CD1c-positive myeloid dendritic cell (primary cell): ENCODE results near the gene SEC14L3.
"Not testable (repeated sequence)": the region's sequence is repeated elsewhere in the genome, so short reads cannot be mapped to it uniquely, and the experiment has no call there.

ENCODE experiments used
- DNase-seq: peaks from one replicate; pipeline ENCODE4 v3.0.0-alpha.2; 2016; ENCODE audit errors: extremely low spot score

The SEC14L3 gene

DNA sequence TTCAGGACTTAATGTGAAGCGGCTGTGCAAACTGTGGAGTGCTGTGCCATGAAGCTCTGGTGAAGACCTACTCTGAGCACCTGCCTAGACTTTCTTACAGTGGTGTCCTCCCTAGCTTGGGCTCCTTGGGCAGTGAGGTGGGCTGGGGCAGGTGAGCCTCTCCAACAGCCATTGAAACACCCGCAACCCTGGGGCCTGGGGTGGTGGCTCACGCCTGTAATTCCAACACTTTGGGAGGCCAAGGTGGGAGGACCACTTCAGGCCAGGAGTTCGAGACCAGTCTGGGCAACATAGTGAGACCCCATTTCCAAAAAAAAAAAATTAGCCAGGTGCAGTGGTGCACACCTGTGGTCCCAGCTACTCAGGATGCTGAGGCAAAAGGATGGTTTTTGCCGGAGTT is 14.3 kb upstream of the SEC14L3 start:
- DNase-seq: no peak

DNA sequence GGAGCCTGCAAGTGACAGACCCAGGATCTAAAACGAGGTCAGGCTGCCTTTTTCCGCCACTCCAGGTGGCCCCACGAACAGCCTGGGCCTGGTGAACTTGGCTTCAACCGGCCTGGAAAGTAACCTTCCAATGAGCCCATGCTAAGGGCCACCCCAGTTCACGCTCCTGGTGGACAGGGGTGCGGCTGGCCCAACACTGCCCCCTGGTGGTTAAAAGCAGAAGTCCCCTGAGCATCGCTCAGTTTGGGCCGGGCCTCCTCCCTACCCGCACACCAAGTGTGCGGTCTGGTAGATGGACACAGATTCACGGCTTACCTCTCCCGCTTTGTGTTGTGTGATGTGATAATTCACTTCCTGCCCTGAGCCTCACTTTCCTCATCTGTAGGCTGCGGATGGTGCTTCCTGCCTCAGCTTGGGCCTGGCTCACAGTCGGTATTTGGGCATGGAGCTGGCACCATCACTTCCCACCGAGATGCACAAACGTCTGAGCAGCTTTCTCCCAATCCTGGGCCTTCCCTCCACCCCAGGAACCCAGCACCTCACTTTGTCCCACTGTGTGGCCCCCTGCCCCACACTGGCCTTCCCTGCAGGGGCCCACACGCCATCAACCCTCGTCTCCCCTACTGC is 13.7 kb upstream of the SEC14L3 start:
- DNase-seq: peak; percentile 77

DNA sequence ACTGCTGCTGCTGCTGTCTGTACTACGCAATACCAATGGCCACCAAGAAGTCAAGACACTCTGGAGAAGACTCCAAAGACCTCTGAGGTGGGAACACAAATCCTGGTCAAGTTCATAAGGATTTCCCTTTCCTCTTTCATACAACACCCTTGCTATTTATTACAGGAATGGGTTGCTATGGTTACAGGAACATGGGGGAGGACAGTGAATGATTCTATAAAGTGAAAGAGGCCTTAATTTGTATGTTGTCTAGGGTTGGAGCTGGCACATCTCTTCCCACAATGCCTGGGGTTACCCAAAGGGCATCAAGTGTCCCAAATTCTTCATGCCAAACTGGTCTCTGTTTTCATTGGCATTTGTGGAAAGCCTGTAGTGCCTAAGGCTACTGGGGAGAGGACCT is 11.4 kb upstream of the SEC14L3 start:
- DNase-seq: peak; percentile 2

DNA sequence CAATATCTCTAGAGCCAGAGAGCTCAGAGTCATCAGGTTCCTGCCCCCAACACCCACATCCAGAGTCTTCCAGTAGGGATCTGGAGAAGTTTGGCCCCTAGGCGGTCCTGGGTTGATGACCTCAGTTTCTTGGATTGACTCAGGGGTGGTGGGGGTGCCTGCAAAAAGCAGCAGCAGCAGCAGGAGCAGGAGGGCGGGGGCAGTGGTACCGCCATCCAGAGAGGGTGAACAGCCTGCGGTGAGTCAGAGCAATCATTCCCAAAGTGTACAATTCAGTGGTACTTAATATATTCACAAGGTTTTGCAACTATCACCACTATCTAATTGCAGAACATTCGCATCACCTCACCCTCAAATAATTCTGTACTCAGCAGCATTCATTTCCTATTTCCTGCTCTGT is 9.9 kb upstream of the SEC14L3 start:
- DNase-seq: peak; percentile 2

DNA sequence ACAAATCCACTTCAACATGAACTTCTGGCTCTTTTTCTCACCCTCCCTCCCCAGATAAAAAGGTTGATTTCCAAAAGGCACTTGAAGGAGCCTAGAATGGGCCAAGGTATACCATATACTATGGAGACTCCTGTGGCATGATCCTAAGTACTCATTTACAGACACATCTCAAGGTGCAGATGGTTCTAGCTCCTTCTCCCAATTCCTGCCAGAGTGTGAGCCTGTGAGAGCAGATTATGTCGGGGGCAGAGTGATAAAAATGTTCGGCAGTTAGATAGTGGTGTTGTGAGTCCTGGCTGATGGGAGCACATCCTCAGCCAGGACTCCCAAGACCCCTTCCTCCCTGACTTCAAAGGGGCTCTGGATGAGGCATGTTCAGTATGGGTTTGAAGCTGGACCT is 8.2 kb upstream of the SEC14L3 start:
- no peak for DNase-seq

DNA sequence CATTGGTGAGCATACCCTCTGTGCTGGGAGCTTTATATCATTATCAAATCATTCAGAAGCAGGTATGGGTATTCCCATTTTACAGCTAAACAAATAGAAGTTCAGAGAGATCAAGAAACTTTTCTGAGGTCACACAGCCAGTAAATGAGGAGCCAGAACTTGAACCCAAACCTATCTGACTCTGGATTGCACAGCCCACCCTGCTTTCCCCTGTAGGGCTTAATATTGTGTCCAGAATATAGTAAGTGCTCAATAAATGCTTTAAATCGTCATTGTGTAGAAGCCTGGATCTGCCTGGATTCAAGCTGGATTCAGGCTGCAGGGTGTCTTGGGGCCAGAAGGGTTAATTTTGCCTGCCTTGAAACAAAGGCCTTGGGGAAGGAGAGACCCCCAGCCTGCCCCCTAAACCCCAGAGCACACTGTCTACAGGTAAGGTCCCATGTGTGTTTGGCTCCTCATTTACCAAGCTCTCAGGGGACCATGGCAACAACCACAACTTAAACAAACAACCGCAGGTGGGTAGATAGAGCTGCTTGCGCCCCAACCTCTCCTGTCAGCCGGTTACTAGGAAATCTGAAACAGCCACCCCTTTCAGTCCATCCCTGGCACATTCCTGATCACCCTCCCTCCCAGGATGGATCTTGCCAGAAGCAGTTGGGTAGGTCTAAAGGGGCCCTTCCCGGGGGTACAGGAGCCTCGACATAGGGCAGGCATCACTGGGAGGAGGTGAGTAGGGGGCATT is 3.0 kb upstream of the SEC14L3 start:
- DNase-seq: no peak

DNA sequence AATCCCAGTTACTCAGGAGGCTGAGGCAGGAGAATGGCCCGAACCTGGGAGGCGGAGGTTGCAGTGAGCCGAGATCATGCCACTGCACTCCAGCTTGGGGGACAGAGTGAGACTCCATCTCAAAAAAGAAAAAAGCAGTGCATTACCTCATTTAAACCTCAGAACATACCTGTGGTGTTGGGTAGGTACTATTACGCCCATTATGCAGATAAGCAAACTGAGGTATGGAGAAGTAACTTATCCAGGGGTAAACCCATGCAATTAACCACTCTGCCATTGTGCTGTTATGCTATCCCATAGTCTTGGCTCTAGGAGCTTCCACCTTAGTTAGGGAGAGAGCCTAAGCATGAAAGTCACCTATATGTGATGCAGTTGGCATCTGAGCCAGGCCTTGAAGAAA is 2.3 kb upstream of the SEC14L3 start:
- DNase-seq: no peak

DNA sequence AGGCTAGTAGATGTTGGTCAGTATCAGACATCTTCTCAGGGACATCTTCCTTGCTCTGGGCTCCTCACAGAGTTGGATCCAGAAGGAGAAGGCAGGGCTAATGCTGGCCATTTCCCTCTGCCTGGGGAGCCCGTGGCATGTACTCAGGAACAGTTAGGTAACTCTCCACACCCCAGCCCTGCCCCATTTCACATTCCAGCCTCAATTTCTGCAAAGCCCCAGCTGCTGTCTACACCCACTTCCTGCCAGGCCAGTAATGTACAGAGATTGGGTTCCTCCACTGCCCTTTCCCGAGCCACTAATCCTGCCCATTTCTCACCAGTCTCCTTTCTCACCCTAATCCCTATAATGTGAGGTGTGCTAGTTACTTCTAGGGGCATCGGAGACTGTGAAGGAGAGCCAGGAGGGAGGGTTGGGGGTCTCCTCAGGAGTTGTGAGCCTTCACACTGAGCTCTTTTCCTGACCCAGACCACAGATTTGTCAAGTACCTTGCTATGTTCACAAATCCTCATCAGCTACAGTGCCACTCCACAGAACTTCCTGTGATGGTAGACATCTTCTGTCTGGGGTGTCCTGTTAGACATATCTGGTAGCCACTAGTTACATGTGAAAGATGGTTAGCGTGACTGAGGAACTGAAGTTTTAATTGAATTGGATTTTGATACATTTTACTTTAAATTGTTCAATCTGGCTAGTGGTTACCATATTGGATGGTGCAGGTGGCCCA is 1.3 kb upstream of the SEC14L3 start:
- DNase-seq: no peak

DNA sequence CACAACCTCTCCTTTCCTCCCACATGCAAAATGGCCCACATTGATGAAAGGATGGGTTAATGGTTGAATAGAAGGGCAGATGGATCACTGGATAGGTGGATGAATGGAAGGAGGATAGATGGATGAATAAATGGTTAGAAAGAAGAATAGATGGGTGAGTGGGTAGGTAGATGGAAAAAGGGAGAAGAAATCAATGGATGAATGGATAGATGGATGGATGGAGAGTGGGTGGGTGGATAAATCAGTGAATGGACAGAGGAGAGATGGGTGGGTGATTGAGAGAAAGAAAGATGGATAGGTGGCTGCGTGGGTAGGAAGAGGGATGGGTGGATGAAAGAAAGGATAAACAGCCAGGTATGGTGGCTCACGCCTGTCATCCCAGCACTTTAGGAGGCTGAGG is 1.2 kb downstream of the SEC14L3 start:
- DNase-seq: no peak

DNA sequence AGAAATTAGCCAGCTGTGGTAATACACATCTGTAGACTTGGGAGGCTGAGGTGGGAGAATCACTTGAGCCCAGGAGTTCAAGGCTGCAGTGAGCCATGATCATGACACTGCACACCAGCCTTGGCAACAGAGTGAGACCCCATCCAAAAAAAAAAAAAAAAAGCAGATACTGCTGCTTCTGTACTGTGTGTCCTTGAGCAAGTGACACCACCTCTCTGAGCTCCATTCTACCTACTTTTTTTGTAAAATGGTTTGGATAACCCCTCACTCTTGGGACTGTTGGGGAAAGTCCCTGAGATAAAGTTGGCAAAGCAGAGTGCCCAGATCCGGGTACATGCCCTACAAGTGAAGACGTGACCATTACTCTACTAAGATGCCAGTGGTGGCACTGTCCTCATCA is 2.7 kb downstream of the SEC14L3 start:
- no peak for DNase-seq

DNA sequence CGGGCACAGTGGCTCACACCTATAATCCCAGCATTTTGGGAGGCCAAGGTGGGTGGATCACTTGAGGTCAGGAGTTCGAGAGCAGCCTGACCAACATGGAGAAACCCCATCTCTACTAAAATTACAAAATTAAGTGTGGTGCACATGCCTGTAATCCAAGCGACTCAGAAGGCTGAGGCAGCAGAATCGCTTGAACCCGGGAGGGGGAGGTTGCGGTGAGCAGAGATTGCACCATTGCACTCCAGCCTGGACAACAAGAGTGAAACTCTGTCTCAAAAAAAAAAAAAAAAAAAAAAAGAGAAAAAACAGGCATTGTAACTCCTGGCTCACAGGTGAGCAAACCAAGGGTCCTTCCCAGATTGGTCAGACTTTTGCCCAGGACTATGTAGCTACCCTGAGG is 11.3 kb downstream of the SEC14L3 start:
- DNase-seq: not testable (repeated sequence)

DNA sequence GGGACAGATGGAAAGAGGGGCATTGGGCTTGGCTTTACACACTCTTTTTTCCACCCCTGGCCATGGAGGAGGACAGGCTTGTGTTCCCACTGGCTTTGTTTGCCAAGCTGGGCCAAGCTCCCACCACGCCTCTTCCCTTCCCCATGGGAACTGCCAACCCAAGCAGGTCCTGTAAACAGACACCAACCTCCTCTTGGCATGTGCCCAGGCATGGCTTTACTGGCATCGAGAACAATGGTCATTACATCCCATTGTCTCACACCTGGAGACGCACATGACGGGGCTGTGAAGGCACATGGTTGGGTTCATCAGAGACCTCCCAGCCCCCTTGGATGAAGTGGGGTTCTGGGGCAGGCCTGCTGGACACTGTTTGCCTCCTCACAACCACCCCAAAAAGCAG is 11.7 kb downstream of the SEC14L3 start:
- DNase-seq: no peak

DNA sequence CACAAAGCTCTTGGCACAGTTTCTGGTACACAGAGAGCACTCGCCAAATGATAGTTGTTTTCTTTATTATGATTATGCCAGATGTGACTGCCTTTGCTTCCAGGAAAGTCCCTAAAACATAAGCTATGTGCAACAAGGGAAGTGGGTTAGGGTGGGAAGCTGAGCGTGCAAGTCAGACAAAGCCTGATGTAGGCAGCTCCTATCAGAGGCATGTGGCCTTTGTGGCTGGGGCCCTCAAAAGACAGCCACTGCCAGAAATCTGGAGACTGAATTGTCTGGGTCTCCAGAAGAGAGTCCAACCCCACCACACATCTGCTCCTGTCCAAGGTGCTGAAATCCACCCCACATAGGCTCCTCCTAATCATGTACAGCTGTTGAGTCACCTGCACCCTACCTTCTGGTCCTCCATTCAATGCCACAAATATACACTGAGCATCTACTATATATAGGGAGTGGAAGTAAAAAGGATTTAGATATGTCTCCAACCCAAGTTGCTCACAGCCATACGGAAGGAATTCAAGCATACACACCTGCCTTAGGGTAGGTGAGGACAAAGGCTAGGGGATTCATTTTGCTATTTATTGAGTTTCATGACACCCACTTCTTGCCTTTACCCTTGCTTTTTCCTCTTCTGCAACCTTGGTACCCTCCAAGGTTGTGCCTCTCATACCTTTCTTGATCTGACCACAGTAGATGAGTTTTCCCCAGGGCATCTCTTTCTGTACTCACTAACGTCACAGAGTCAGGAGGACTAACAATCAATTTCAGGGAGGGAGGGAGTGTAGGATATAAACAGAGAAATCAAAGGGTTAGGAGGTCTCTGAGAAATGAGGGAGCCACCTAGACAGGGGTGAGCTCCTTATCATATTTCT is 12.4 kb downstream of the SEC14L3 start:
- no peak for DNase-seq

DNA sequence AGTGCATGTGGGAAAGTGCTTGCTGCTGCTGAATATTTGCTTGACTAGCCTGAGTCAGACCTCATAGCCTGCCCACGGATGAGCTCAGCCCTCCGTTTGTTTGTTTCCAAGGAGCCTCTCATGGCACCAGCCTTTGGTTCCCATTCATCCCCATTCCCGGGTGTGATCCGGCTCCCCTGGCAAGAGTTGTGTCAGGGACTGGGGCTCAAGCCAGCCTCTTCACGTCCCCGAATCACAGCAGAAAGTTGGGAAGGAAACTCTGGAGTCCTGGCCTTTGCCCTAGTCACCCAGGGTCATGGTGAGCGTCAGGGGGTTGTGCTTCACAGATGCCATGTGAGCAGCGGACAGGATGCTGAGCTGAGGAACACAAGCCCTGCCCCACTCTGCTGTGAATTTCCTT is 13.8 kb downstream of the SEC14L3 start:
- DNase-seq: no peak

DNA sequence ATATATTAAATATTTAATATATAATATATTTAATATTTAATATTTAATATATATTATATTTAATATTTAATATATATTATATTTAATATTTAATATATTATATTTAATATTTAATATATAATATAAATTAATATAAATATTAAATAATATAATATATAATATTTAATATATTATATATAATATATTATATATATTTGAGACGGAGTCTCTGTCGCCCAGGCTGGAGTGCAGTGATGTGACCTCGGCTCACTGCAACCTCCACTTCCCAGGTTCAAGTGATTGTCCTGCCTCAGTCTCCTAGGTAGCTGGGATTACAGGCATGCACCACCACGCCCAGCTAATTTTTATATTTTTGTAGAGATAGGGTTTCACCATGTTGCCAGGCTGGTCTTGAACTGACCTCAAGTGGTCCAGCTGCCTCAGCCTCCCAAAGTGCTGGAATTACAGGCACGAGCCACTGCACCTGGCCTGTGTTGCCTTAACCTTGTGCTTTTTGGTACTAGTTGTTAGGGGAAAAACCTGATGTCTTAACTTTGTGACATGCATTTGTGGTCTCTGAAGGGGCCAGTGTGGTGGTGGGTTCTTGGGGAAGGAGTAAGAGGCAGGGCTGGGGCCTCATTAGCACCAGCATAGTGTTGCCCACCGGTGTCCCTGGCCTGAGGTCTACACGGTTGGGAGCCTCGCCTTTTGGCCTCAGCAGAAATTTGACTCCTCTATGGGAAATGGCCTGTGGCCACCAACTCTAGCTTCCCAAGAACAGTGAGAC is 16.6 kb downstream of the SEC14L3 start:
- DNase-seq: no peak

DNA sequence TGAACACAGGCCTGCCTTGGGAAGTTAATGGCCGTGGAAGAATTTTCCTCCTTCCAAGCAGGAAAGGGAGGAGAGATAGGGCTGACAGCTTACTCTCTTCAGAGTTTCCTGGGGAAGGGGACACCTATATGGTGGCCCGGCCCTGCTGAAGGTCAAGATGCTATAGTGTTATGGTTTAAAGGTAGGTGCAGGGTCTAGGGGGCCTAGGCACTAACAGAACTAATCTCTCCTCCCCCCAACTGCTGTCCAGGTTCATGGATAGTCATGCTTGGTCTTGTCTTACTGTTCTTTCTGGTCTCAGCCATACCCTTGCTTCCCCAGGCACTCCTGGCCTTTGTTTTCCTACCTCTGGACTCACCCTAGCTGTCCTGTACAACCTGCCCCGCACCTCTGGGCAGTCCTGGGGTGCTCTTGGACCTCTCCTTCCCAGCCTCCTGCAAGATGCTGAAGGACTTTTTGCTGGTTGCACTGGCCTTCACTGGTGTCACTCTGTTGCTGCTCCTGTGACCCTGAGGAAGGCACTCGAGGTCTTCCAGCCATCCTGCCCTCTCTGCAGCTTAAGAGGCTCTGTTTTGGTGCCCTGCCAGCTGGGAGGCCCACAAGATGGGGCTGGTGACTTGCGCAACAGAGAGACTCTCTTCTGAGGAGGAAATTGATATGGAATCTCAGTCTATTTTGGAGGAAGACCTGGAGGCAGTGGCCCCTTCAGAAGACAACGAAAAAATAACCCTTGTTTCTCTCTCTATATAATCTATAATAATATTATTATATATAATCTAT is 17.9 kb downstream of the SEC14L3 start:
- DNase-seq: no peak

DNA sequence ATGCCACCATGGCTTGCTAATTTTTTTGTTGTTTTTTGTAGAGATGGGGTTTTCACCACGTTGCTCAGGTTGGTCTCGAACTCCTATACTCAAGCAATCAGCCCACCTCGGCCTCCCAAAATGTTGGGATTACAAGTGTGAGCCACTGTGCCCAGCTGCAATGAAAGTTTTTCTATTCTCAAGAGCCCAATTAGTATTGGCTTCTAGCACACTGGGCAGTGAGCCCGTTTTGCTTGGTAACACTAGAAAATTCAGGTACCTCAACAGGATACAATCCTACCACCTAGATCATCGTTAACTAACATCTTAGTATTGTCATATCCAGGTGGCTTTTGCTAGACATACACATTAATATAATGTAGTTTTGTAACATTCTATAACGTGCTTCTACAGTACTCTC is 19.0 kb downstream of the SEC14L3 start:
- no peak for DNase-seq

DNA sequence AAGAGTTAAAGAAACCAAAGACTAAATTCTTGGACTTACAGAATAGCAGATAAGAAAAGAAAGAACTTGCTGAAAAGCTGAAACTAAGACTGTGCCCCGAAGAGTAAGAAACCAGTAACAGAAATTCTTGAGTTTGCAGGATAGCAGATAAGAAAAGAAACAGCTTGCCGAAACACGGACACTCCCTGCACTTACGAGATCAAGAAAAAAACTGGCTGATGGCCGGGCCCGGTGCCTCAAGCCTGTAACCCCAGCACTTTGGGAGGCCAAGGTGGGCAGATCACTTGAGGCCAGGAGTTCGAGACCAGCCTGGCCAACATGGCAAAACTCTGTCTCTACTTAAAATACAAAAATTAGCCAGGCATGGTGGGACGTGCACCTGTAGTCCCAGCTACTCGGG is 20.3 kb downstream of the SEC14L3 start:
- not testable (repeated sequence) for DNase-seq

DNA sequence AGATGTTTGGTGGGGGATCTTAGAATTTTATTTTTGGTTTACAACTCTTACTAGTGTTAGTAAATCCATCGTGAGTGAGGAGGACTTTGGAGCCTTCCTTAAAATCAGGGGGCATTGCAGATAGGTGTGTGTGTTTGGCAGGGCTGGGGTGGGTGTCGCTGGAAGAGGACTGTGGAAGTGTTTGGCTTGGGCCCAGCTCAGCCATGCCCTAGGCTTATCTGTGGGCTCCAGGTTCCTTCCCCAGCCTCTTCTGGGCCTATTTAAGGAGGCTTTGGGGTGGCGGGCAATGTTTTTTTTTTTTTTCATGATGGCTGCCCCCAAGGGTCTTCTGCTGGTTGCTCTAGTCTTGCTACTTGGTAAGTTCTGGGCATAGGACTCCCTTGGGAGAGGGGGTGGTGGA is 24.2 kb downstream of the SEC14L3 start:
- DNase-seq: no peak

DNA sequence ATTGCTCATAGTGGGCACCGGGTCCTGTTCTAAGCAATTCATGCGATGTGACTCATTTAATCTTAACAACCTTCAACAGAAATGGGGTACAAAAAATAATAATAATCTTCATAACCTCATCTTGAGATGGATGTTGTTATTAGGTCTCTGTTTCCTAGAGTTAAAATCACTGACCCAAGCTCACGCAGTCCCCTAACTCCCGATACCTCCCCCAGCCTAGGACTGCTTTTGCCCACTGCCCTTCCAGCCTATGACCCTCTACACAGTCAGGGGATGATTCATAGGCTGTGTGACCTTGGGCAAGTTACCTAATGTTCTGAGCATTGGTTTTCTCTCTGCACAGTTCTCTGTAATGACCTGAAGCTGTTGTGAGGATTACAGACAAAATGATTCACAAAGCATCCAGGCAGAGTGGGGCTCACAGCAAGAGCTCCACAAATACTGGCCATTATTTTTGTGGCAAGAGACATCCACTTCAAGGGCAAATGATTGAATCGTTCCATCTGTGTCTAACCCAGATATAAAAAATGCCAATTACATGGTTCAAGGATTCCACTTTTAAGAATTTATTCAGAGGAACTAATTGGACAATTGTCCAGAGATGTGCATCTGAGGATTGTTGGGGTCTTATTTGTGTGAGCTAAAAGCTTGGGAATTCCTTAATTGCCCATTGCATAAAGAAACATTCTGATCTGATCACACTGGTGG is 26.2 kb downstream of the SEC14L3 start:
- no peak for DNase-seq
